Parathyroid adenoma (tissue), 2 donors: ENCODE data around the gene NCCRP1.
"Not testable (repeated sequence)": the region's sequence is repeated elsewhere in the genome, so short reads cannot be mapped to it uniquely, and the experiment has no call there.

Experiments
- H2AFZ ChIP-seq: fragments of 300-600 bp; sonication (generic); one replicate; pipeline ENCODE4 v1.7.0; 2017; ENCODE audit warnings: antibody characterized with exemption, mild to moderate bottlenecking
- H3K27ac ChIP-seq: fragments of 300-600 bp; sonication (generic); one replicate; pipeline ENCODE4 v1.7.0; 2017
- H3K27me3 ChIP-seq: fragments of 300-600 bp; sonication (generic); one replicate; pipeline ENCODE4 v1.7.0; 2017; ENCODE audit warnings: low read length; ENCODE audit not compliant: control insufficient read depth, insufficient read depth
- H3K36me3 ChIP-seq: fragments of 300-600 bp; sonication (generic); one replicate; pipeline ENCODE4 v1.7.0; 2017; ENCODE audit warnings: low read length; ENCODE audit not compliant: control insufficient read depth, insufficient read depth
- H3K4me1 ChIP-seq: fragments of 300-600 bp; sonication (generic); one replicate; pipeline ENCODE4 v1.7.0; 2017; ENCODE audit warnings: control low read depth
- H3K4me2 ChIP-seq: fragments of 300-600 bp; sonication (generic); one replicate; pipeline ENCODE4 v1.7.0; 2017; ENCODE audit warnings: low read length
- H3K4me3 ChIP-seq: fragments of 300-600 bp; sonication (generic); one replicate; pipeline ENCODE4 v1.7.0; 2017; ENCODE audit warnings: low read depth, low read length
- H3K79me2 ChIP-seq: fragments of 300-600 bp; sonication (generic); one replicate; pipeline ENCODE4 v1.7.0; 2017; ENCODE audit warnings: control low read depth
- H3K9ac ChIP-seq: fragments of 300-600 bp; sonication (generic); one replicate; pipeline ENCODE4 v1.7.0; 2017; ENCODE audit warnings: mild to moderate bottlenecking
- H3K9me3 ChIP-seq: fragments of 300-600 bp; sonication (generic); one replicate; pipeline ENCODE4 v1.7.0; 2017; ENCODE audit warnings: low read length; ENCODE audit not compliant: control insufficient read depth
- TF ChIP-seq, protein P1 (sequence below): fragments of 300-600 bp; sonication (generic); IDR thresholded peaks from one replicate; pipeline ENCODE4 v1.7.0; 2017; ENCODE audit warnings: antibody characterized with exemption, mild to moderate bottlenecking
- donor health status: primary hyperparathyroidism.

NCCRP1 gene

DNA sequence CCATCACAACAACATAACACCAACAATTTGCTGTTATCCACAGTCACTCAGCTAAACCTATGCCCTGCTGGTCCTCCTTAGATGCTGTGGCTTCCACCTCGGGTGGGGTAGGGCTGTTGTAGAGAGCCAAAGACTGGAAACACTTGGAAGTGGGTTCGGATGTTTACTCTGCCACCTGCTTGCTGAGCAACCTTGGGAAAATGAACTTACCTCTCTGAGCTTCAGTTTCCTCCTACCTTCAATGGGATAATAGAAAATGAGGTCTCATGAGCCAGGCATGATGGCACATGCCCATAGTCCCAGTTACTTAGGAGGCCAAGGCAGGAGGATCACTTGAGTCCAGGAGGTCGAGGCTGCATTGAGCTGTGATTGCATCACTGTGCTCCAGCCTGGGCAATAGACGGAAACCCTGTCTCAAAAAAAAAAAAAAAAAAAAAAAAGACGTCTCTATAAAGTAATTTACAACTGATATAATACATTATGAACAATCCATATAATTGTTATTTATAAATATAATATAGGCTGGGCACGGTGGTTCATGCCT is 10.6 kb downstream of the NCCRP1 start:
- Histone ChIP-seq H3K27me3 (no peaks in the 10 kb centered on the region), H3K27ac (no peak overlapping the region), H2AFZ (no peak overlapping the region), H3K9me3 (no peaks in the 10 kb centered on the region), H3K79me2 (no peaks in the 10 kb centered on the region), H3K4me3 (no peak overlapping the region), H3K36me3 (no peaks in the 10 kb centered on the region), H3K9ac (no peak overlapping the region), H3K4me1 (no peaks in the 10 kb centered on the region), H3K4me2 (no peak overlapping the region)
- TF ChIP-seq, protein P1, sequence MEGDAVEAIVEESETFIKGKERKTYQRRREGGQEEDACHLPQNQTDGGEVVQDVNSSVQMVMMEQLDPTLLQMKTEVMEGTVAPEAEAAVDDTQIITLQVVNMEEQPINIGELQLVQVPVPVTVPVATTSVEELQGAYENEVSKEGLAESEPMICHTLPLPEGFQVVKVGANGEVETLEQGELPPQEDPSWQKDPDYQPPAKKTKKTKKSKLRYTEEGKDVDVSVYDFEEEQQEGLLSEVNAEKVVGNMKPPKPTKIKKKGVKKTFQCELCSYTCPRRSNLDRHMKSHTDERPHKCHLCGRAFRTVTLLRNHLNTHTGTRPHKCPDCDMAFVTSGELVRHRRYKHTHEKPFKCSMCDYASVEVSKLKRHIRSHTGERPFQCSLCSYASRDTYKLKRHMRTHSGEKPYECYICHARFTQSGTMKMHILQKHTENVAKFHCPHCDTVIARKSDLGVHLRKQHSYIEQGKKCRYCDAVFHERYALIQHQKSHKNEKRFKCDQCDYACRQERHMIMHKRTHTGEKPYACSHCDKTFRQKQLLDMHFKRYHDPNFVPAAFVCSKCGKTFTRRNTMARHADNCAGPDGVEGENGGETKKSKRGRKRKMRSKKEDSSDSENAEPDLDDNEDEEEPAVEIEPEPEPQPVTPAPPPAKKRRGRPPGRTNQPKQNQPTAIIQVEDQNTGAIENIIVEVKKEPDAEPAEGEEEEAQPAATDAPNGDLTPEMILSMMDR, result no peak

DNA sequence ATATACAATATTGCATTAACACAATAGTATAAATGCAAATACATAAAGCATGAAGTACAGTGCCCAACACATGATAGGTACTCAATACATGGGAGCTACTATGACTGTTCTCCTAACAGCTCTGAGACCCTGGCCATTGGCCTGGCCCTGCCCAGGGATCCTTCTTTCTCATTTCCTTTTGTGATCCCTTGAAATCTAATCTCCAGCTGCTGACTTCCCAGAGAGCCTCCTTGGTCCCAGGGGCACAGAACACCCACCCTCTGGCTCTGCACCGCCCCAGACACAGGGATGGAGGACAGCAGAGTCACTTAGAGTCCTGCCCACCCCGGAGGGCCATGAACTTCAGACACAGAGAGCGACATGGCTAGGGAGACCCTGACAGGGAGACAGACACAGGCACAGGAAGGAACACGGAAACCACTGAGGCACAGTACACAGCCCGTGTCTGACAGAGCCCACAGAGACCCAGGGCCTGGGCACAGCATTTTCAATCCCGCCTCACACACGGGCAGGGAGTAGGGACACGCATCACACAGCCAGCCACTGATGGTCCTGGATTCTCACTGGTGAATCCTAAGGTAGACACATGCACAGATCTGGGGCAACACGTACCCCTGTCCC is 11.5 kb downstream of the NCCRP1 start:
- no peak overlapping the region for H2AFZ ChIP-seq
- H3K4me2 ChIP-seq, result no peak overlapping the region
- no peaks in the 10 kb centered on the region for H3K27me3 ChIP-seq
- H3K27ac ChIP-seq, result no peak overlapping the region
- H3K79me2 ChIP-seq, result no peaks in the 10 kb centered on the region
- no peaks in the 10 kb centered on the region for H3K4me1 ChIP-seq
- H3K9ac ChIP-seq, result no peak overlapping the region
- no peaks in the 10 kb centered on the region for H3K9me3 ChIP-seq
- no peaks in the 10 kb centered on the region for H3K36me3 ChIP-seq
- TF ChIP-seq, protein P1, result no peak
- no peak overlapping the region for H3K4me3 ChIP-seq

DNA sequence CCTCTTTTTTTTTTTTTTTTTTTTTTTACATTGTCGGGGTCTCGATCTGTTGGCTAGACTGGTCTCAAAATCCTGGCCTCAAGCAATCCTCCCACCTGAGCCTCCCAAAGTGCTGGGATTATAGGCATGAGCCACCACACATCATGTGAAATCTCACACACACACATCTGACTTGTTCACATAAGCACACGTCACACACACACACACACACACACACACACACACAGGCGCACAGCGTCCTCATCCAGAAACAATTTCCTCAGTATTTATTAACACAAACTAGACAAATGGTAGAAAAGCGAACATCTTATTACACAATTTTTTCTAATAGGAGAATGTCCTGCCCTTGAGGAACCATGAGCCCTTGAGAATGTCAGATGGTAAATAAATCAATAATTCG is 12.4 kb downstream of the NCCRP1 start:
- H3K4me2 ChIP-seq, result no peak overlapping the region
- no peak overlapping the region for H3K9ac ChIP-seq
- TF ChIP-seq, protein P1, result no peak
- no peak overlapping the region for H3K4me3 ChIP-seq
- no peak overlapping the region for H2AFZ ChIP-seq
- H3K4me1 ChIP-seq, result no peaks in the 10 kb centered on the region
- H3K27ac ChIP-seq, result no peak overlapping the region
- no peaks in the 10 kb centered on the region for H3K36me3 ChIP-seq
- H3K9me3 ChIP-seq, result no peaks in the 10 kb centered on the region
- no peaks in the 10 kb centered on the region for H3K79me2 ChIP-seq
- H3K27me3 ChIP-seq, result no peaks in the 10 kb centered on the region

DNA sequence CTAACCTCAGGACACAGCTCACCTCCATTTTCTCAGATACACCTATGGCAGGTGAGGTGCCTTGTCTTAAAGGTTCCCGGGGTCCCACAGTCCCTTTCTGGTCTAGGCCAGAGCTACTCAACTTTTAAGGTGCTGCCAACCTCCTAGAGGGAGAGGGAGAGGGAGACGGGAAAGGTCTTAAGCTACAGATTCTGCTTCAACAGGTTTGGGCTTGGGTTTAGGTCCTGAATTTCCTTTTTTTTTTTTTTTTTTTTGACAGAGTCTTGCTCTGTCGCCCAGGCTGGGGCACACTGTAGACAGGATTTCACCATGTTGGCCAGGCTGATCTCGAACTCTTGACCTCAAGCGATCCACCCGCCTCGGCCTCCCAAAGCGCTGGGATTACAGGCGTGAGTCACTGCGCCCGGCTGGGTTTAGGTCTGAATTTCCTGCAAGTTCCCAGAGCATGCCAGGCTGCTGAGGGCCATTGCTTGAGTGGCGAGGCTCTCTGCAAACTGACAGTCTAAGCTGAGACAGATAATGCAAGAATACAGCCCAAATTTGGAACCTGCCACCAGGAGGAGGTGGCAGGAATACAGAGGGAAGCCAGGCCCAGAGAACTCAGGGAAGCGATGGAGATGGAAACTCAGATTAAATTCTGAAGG is 15.1 kb downstream of the NCCRP1 start:
- H3K79me2 ChIP-seq, result no peaks in the 10 kb centered on the region
- no peak overlapping the region for H2AFZ ChIP-seq
- no peak overlapping the region for H3K4me3 ChIP-seq
- TF ChIP-seq, protein P1, result no peak
- H3K4me1 ChIP-seq, result no peaks in the 10 kb centered on the region
- no peaks in the 10 kb centered on the region for H3K27me3 ChIP-seq
- no peak overlapping the region for H3K27ac ChIP-seq
- H3K9me3 ChIP-seq, result no peaks in the 10 kb centered on the region
- no peaks in the 10 kb centered on the region for H3K36me3 ChIP-seq
- H3K9ac ChIP-seq, result no peak overlapping the region
- no peak overlapping the region for H3K4me2 ChIP-seq

DNA sequence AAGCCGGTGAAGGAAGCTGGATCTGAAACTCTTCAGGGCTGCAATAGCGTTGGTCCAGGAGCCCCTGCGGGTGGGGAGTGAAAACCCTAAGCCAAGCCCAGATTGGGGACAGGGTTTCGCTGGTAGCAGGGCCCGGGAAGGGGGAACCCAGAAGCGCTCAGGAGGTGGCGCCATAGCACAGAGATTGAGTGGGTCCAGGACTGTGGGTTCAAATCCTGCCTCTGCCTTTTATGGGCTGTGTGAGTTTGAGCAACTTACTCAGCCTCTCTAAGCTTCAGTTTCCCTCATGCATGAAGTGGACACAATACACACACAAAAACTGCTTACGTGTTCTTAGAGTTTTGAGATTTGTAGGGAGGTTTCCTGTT is 15.6 kb downstream of the NCCRP1 start:
- Histone ChIP-seq H3K27me3 (no peaks in the 10 kb centered on the region), H3K9ac (no peak overlapping the region), H3K4me1 (no peaks in the 10 kb centered on the region)

DNA sequence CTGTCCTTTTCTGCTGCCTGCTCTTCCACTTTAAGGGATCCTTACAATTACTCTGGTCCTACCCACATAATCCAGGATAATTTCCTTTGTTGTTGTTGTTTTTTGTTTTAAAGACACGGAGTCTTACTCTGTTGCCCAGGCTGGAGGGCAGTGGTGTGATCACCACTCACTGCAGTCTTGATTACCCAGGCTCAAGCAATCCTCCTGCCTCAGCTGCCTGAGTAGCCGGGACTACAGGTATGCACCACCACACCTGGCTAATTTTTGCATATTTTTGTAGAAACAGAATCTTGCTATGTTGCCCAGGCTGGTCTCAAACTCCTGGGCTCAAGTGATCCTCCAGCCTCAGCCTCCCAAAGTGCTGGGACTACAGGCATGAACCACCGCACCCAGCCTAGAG is 18.6 kb downstream of the NCCRP1 start:
- not testable (repeated sequence) for H3K36me3 ChIP-seq, H3K79me2 ChIP-seq, H3K27ac ChIP-seq, H3K9ac ChIP-seq, H3K4me1 ChIP-seq, H3K9me3 ChIP-seq, H2AFZ ChIP-seq, H3K4me2 ChIP-seq, H3K27me3 ChIP-seq, H3K4me3 ChIP-seq

More for the DNA sequence above, 15.6 kb downstream of the NCCRP1 start:
- Histone ChIP-seq H3K9me3 (no peaks in the 10 kb centered on the region), H3K4me2 (no peak overlapping the region), H3K4me3 (no peak overlapping the region), H3K79me2 (no peaks in the 10 kb centered on the region), H2AFZ (no peak overlapping the region), H3K27ac (no peak overlapping the region), H3K36me3 (no peaks in the 10 kb centered on the region)
- TF ChIP-seq, protein P1, result no peak
